Esophagus squamous epithelium (tissue), 4 donors: Measurements from ENCODE around the gene HIRIP3.

Experiments
- POLR2A ChIP-seq, 4 donors: fragments of 450-650 bp; IDR thresholded peaks; one replicate each; pipeline ENCODE4 v1.6.1; 2017; ENCODE audit warnings: antibody characterized with exemption in 4 of 4, mild to moderate bottlenecking in 4 of 4, moderate library complexity in 3 of 4
- TF ChIP-seq, protein P1 (sequence below), 6 experiments: fragments of 450-650 bp in 4 of 6; fragments of 200-600 bp in 2 of 6; sonication (generic) in 2 of 6; IDR thresholded peaks; one replicate each; pipeline ENCODE4 v1.5.1; 2016 to 2019; ENCODE audit warnings: antibody characterized with exemption in 6 of 6, mild to moderate bottlenecking in 4 of 6, moderate library complexity in 4 of 6

DNA sequence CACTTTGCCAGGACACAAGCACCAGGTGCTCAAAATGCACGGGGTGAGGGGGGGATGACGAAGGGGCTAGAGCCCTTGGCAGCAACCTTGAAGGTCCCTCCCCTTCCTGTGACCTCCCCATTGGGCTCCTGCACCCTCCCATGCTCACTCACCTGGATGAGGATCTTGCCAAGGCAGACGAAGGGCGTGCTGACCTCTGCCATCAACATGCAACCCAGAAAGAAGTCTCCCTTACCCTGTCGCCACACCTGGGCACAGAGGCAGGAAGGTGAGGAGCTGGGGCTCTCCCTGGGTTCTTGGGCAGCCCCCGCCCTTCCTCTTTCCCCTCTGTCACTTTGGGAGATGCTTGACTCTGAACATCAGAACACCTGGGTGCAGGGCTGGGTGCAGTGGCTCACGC lies 30.2 kb upstream of the HIRIP3 start:
- no peak for TF ChIP-seq POLR2A (IDR thresholded peaks at IDR 0.05)
- TF ChIP-seq, protein P1, sequence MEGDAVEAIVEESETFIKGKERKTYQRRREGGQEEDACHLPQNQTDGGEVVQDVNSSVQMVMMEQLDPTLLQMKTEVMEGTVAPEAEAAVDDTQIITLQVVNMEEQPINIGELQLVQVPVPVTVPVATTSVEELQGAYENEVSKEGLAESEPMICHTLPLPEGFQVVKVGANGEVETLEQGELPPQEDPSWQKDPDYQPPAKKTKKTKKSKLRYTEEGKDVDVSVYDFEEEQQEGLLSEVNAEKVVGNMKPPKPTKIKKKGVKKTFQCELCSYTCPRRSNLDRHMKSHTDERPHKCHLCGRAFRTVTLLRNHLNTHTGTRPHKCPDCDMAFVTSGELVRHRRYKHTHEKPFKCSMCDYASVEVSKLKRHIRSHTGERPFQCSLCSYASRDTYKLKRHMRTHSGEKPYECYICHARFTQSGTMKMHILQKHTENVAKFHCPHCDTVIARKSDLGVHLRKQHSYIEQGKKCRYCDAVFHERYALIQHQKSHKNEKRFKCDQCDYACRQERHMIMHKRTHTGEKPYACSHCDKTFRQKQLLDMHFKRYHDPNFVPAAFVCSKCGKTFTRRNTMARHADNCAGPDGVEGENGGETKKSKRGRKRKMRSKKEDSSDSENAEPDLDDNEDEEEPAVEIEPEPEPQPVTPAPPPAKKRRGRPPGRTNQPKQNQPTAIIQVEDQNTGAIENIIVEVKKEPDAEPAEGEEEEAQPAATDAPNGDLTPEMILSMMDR (IDR thresholded peaks at IDR 0.05) = no peak
